ENCODE data around the gene ANGPTL4. TPM values are rescaled to one million over a fixed set of nuclear protein-coding genes. Genes with fewer than 3 reads are reported as not detected.

Gene ANGPTL4
- polyA plus RNA-seq, 1 donor from 2014 or later: not detected

- no peak overlapping the region for H3K4me2 ChIP-seq (ENCODE audit: low read length)
- peak overlapping the region; percentile 62 for H3K4me3 ChIP-seq (ENCODE audit: low read length)
- H3K27ac ChIP-seq (ENCODE audit: low read length): no peak overlapping the region
- no peaks in the 10 kb centered on the region for H3K79me2 ChIP-seq (replicated peaks; ENCODE audit: insufficient read depth, low read length)
- no peaks in the 10 kb centered on the region for H3F3A ChIP-seq (ENCODE audit: insufficient read depth, low read length, poor library complexity, severe bottlenecking)
- no peaks in the 10 kb centered on the region for H3K36me3 ChIP-seq (ENCODE audit: insufficient read depth, low read length)
- H3K9me3 ChIP-seq (ENCODE audit: low read length): no peaks in the 10 kb centered on the region
- H4K20me1 ChIP-seq (ENCODE audit: insufficient read depth): no peaks in the 10 kb centered on the region
- TF ChIP-seq POLR2AphosphoS5 (IDR thresholded peaks at IDR 0.05) (peak; percentile 27), TAF1 (IDR thresholded peaks at IDR 0.05; ENCODE audit: low read depth) (no peak)
- H3K9ac ChIP-seq (ENCODE audit: low read length): peak overlapping the region; percentile 60
- peaks cover 51% of the 10 kb centered on the region for H3K27me3 ChIP-seq (ENCODE audit: insufficient read depth, low read depth, low read length)
- H3K9me2 ChIP-seq (ENCODE audit: insufficient read depth, low read length): no peaks in the 10 kb centered on the region
- H2AFZ ChIP-seq (ENCODE audit: low read depth, low read length): no peak overlapping the region
These were observed 29.3 kb upstream of the ANGPTL4 start for GRCh38 chr19:8334458-8335342.

GRCh38 chr19:8335343-8336071 is 28.4 kb upstream of the ANGPTL4 start:
- Histone ChIP-seq H3K9ac (ENCODE audit: low read length) (peak overlapping the region; percentile 60), H2AFZ (ENCODE audit: low read depth, low read length) (no peak overlapping the region), H3K27ac (ENCODE audit: low read length) (no peak overlapping the region), H3K36me3 (ENCODE audit: insufficient read depth, low read length) (no peaks in the 10 kb centered on the region), H3K27me3 (ENCODE audit: insufficient read depth, low read depth, low read length) (peaks cover 55% of the 10 kb centered on the region), H3K79me2 (replicated peaks; ENCODE audit: insufficient read depth, low read length) (no peaks in the 10 kb centered on the region), H3K4me2 (ENCODE audit: low read length) (no peak overlapping the region), H3K9me3 (ENCODE audit: low read length) (no peaks in the 10 kb centered on the region), H3K9me2 (ENCODE audit: insufficient read depth, low read length) (no peaks in the 10 kb centered on the region), H3K4me3 (ENCODE audit: low read length) (peak overlapping the region; percentile 62), H4K20me1 (ENCODE audit: insufficient read depth) (no peaks in the 10 kb centered on the region), H3F3A (ENCODE audit: insufficient read depth, low read length, poor library complexity, severe bottlenecking) (no peaks in the 10 kb centered on the region)
- no peak for TF ChIP-seq SMC3 (conservative IDR thresholded peaks at IDR 0.05; ENCODE audit: poor library complexity)
- peak; percentile 50 for TF ChIP-seq CTCF (IDR thresholded peaks at IDR 0.05; ENCODE audit: poor library complexity, severe bottlenecking)
- TF ChIP-seq EP300 (conservative IDR thresholded peaks at IDR 0.05; ENCODE audit: poor library complexity, severe bottlenecking): peak; percentile 32
- TF ChIP-seq MXI1 (conservative IDR thresholded peaks at IDR 0.05; ENCODE audit: poor library complexity, severe bottlenecking): peak; percentile 23
- TF ChIP-seq POLR2AphosphoS5 (IDR thresholded peaks at IDR 0.05): no peak
- no peak for TF ChIP-seq RAD21 (conservative IDR thresholded peaks at IDR 0.05)

- H3K9ac ChIP-seq (ENCODE audit: low read length): no peak overlapping the region
- TF ChIP-seq TAF1 (IDR thresholded peaks at IDR 0.05; ENCODE audit: low read depth): no peak
- no peak for TF ChIP-seq POLR2AphosphoS5 (IDR thresholded peaks at IDR 0.05)
- no peak for TF ChIP-seq EP300 (conservative IDR thresholded peaks at IDR 0.05; ENCODE audit: poor library complexity, severe bottlenecking)
- TF ChIP-seq RAD21 (conservative IDR thresholded peaks at IDR 0.05): no peak
- TF ChIP-seq REST (IDR thresholded peaks at IDR 0.05; ENCODE audit: borderline replicate concordance): no peak
- no peak for TF ChIP-seq CTCF (IDR thresholded peaks at IDR 0.05; ENCODE audit: poor library complexity, severe bottlenecking)
- no peak for TF ChIP-seq SMC3 (conservative IDR thresholded peaks at IDR 0.05; ENCODE audit: poor library complexity)
- no peak for TF ChIP-seq MXI1 (conservative IDR thresholded peaks at IDR 0.05; ENCODE audit: poor library complexity, severe bottlenecking)
- TF ChIP-seq EZH2 (IDR thresholded peaks at IDR 0.05; ENCODE audit: borderline replicate concordance, insufficient read depth, low read length, poor library complexity, severe bottlenecking): no peak
- no peak overlapping the region for H3K27ac ChIP-seq (ENCODE audit: low read length)
- no peaks in the 10 kb centered on the region for H3K36me3 ChIP-seq (ENCODE audit: insufficient read depth, low read length)
- H3K4me2 ChIP-seq (ENCODE audit: low read length): no peak overlapping the region
- H3K4me3 ChIP-seq (ENCODE audit: low read length): no peak overlapping the region
- no peaks in the 10 kb centered on the region for H3K79me2 ChIP-seq (replicated peaks; ENCODE audit: insufficient read depth, low read length)
- H3F3A ChIP-seq (ENCODE audit: insufficient read depth, low read length, poor library complexity, severe bottlenecking): no peaks in the 10 kb centered on the region
- H3K27me3 ChIP-seq (ENCODE audit: insufficient read depth, low read depth, low read length): peaks cover 60% of the 10 kb centered on the region
- no peaks in the 10 kb centered on the region for H3K9me3 ChIP-seq (ENCODE audit: low read length)
- no peaks in the 10 kb centered on the region for H3K9me2 ChIP-seq (ENCODE audit: insufficient read depth, low read length)
- H2AFZ ChIP-seq (ENCODE audit: low read depth, low read length): no peak overlapping the region
- H4K20me1 ChIP-seq (ENCODE audit: insufficient read depth): no peaks in the 10 kb centered on the region
These were observed 27.8 kb upstream of the ANGPTL4 start for GRCh38 chr19:8336072-8336569.
